ENCODE results near the gene KLHL17. TPM values are rescaled to one million over a fixed set of nuclear protein-coding genes. Genes with fewer than 3 reads are reported as not detected.
A peak's percentile ranks its signal among the peaks of the same experiment; 100 is the strongest.
"Not testable (repeated sequence)": the region's sequence is repeated elsewhere in the genome, so short reads cannot be mapped to it uniquely, and the experiment has no call there.

The KLHL17 gene
- total RNA-seq, 1 donor = 3.0 TPM

GRCh38 chr1:978835-979743 lies 18.7 kb downstream of the KLHL17 start:
- no peak for DNase-seq (ENCODE audit: low read depth in 2 of 3, low spot score in 2 of 3)

GRCh38 chr1:979744-980072 lies 19.3 kb downstream of the KLHL17 start:
- no peak for DNase-seq (ENCODE audit: low read depth in 2 of 3, low spot score in 2 of 3)

GRCh38 chr1:980137-980571 lies 19.8 kb downstream of the KLHL17 start:
- no peak for DNase-seq (ENCODE audit: low read depth in 2 of 3, low spot score in 2 of 3)

GRCh38 chr1:980602-981395 lies 20.4 kb downstream of the KLHL17 start:
- DNase-seq (ENCODE audit: low read depth in 2 of 3, low spot score in 2 of 3) = no peak

- DNase-seq (ENCODE audit: low read depth in 2 of 3, low spot score in 2 of 3) = no peak
Observed at GRCh38 chr1:981491-981954, 21.1 kb downstream of the KLHL17 start.

GRCh38 chr1:981955-982558 lies 21.7 kb downstream of the KLHL17 start, which contains the start of gene PERM1:
Gene PERM1, minus strand, starts transcription at chr1:982093. Its CDS starts 1,064 bp downstream, at chr1:981029.
- DNase-seq (ENCODE audit: low read depth in 2 of 3, low spot score in 2 of 3) = no peak

GRCh38 chr1:982765-983436 lies 22.5 kb downstream of the KLHL17 start:
- no peak for DNase-seq (ENCODE audit: low read depth in 2 of 3, low spot score in 2 of 3)

DNA sequence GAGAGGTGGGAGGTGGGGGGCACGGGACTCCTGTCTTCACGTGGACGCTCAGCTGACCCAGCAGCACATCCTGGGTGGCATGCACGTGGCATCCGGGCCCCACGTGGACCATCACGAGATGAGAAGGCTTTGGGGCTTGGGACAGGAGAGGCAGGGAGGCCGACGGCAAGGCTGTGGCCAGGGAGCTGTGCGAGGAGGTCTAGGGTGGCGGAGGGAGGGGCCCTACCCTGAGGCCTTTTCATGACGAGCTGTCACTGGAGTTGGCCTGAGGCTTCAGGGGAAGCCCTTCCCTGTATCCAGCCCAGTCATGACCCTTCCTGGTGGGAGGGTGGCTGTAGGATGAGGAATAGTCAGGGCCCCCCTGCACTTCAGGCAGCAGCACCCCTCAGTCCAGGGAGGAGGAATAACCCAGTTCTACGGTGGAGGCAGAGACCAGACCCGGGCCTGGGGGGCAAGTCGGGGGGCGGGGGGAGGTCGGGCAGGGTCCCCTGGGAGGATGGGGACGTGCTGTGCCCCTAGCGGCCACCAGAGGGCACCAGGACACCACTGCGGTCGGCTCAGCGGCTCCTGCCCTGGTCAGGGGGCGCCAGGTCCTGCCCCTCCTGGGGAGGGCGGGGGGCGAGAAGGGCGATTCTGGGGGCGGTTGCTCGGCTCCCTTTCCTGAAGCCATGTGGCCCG lies 23.6 kb downstream of the KLHL17 start:
- no peak for DNase-seq (ENCODE audit: low read depth in 2 of 3, low spot score in 2 of 3)

- no peak for DNase-seq (ENCODE audit: low read depth in 2 of 3, low spot score in 2 of 3)
Observed at GRCh38 chr1:984476-984814, 24.1 kb downstream of the KLHL17 start.

- no peak for DNase-seq (ENCODE audit: low read depth in 2 of 3, low spot score in 2 of 3)
Observed at GRCh38 chr1:985126-985525, 24.7 kb downstream of the KLHL17 start.

DNA sequence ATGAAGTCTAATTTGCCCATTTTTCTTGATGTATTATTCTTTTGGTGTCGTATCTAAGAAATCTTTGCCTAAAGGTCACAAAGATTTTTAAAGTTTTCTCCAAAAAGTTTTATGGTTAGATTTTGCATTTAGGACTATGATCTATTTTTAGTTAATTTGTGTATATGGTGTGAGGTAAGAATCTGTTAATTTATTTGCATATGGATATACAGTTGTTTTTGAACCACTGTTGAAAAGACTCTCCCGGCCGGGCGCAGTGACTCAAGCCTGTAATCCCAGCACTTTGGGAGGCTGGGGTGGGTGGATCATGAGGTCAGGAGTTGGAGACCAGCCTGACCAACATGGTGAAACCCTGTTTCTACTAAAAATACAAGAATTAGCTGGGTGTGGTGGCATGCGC lies 27.7 kb downstream of the KLHL17 start:
- not testable (repeated sequence) for DNase-seq (ENCODE audit: low read depth in 2 of 3, low spot score in 2 of 3)

GRCh38 chr1:991275-991674 lies 30.9 kb downstream of the KLHL17 start:
- DNase-seq (ENCODE audit: low read depth in 2 of 3, low spot score in 2 of 3) = not testable (repeated sequence)

GRCh38 chr1:991895-992294 lies 31.5 kb downstream of the KLHL17 start:
- DNase-seq (ENCODE audit: low read depth in 2 of 3, low spot score in 2 of 3) = no peak

DNA sequence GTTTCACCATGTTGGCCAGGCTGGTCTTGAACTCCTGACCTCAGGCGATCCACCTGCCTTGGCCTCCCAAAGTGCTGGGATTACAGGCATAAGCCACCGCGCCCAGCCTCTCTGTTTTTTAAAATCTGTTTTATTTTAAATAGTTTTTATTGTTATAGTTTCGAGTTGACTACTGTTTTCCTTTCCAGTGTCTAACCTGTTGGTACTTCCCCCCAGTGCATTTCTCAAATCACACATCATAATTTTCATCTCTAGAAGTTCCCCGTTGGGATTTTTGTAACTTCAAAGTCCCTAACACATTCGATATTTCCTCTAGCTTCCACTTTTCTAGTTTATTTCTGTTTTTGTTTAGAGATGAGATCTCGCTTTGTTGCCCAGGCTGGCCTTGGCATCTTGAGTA lies 32.0 kb downstream of the KLHL17 start:
- no peak for DNase-seq (ENCODE audit: low read depth in 2 of 3, low spot score in 2 of 3)

GRCh38 chr1:993379-993995 lies 33.1 kb downstream of the KLHL17 start:
- DNase-seq (ENCODE audit: low read depth in 2 of 3, low spot score in 2 of 3) = no peak

DNA sequence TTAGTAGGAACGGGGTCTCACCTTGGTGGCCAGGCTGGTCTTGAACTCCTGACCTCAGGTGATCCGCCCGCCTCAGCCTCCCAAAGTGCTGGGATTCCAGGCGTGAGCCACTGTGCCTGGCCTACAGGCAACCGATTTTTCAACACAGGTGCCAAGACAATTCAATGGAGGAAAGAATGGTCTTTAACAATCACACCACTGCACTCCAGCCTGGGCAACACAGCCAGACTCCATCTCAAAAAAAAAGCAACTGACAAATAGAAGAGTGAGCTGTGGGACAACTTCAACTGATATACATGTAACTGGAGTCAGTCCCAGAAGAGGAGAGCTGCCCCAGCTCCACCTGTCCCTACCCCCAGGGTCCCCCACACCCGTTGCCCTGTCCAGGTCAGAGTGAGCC lies 34.2 kb downstream of the KLHL17 start:
- DNase-seq (ENCODE audit: low read depth in 2 of 3, low spot score in 2 of 3) = not testable (repeated sequence)

DNA sequence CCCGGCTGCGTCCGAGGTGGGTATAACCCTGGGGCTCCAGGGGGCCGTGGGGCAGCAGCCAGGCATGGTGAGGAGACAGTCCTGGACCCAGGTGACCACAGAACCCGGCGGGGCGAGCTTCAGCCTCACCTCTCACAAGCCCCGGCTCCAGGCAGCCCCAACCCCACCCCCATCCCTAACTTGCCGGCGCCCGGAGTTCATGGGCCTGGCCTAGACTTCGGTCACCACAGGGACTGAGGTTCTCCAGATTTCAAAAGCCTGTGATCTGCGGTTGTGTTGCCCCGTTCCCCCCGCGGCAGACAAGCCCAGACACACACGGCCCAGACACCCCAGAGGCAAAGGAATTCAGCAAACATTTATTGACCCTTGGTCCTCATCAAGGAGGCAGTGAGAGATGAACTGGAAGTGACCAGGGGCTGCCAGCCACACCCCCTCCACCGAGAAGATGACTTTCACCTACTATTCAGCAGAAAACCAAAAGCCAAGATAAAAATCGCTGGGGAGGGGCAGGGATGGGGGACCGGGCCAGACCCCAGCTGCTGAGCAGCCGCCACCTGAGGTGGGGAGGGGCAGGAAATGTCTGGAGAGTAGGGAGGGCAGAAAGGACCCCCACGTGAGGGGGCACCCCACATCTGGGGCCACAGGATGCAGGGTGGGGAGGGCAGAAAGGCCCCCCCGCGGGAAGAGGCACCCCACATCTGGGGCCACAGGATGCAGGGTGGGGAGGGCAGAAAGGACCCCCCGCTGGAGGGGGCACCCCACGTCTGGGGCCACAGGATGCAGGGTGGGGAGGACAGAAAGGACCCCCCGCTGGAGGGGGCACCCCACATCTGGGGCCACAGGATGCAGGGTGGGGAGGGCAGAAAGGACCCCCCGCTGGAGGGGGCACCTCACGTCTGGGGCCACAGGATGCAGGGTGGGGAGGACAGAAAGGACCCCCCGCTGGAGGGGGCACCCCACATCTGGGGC lies 35.6 kb downstream of the KLHL17 start:
- peak in 1 of 3 donors; percentile 42 for DNase-seq (ENCODE audit: low read depth in 2 of 3, low spot score in 2 of 3)

- DNase-seq (ENCODE audit: low read depth in 2 of 3, low spot score in 2 of 3) = no peak
Observed at GRCh38 chr1:996851-997712, 36.7 kb downstream of the KLHL17 start.

Measured in hematopoietic multipotent progenitor cell (in vitro differentiated cells).